ENCODE results near the gene TAGAP.

TAGAP gene

GRCh38 chr6:159071843-159072769 is 27.3 kb upstream of the TAGAP start:
- TF ChIP-seq CTCF (IDR thresholded peaks at IDR 0.05; ENCODE audit: insufficient read depth, low read length, missing control alignments) = no peak
- H3K4me3 ChIP-seq (ENCODE audit: low read depth, low read length) = no peak overlapping the region
- DNase-seq (ENCODE audit: low read depth, low spot score) = no peak
- ChIA-PET POLR2A (no interaction called here), CTCF (interaction anchor here (0.8 to 2.4 kb wide), 3 partner anchors 30 to 32 kb away, joined by 3 to 7 read pairs (median 5); no protein-coding TSS in a partner anchor)

- H3K4me3 ChIP-seq (ENCODE audit: low read depth, low read length) = no peak overlapping the region
- no peak for DNase-seq (ENCODE audit: low read depth, low spot score)
- no peak for TF ChIP-seq CTCF (IDR thresholded peaks at IDR 0.05; ENCODE audit: insufficient read depth, low read length, missing control alignments)
- CTCF ChIA-PET = interaction anchor here (1.2 kb wide), 1 partner anchor 34 kb away, joined by 3 read pairs; no protein-coding TSS in a partner anchor
- POLR2A ChIA-PET = no interaction called here
Measured at GRCh38 chr6:159068904-159069578, 24.2 kb upstream of the TAGAP start.

GRCh38 chr6:159067334-159067733 is 22.5 kb upstream of the TAGAP start:
- DNase-seq (ENCODE audit: low read depth, low spot score) = no peak
- ChIA-PET CTCF (no interaction called here), POLR2A (no interaction called here)
- TF ChIP-seq CTCF (IDR thresholded peaks at IDR 0.05; ENCODE audit: insufficient read depth, low read length, missing control alignments) = no peak
- H3K4me3 ChIP-seq (ENCODE audit: low read depth, low read length) = no peak overlapping the region

DNA sequence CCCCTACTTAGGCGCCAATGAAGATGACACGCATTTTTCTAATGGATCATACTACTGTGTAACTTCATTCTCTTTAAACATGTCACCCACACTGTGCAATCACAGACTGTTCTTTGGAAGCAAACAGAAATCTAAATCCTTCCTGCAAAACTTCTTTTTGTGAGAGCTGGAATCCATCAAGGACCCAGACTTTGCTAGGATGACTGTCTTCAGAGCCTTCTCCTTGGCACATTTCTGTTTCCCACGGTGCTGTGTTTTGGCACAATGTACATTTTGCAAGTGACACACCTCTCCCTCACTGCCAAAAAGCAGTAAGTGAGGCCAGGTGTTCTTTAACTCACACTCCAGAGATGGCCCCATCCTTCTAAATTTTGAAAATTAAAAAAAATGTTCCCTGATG is 21.7 kb upstream of the TAGAP start:
- H3K4me3 ChIP-seq (ENCODE audit: low read depth, low read length) = no peak overlapping the region
- ChIA-PET POLR2A (no interaction called here), CTCF (interaction anchor here (1.6 kb wide), 1 partner anchor 38 kb away, joined by 7 read pairs; no protein-coding TSS in a partner anchor)
- no peak for DNase-seq (ENCODE audit: low read depth, low spot score)
- TF ChIP-seq CTCF (IDR thresholded peaks at IDR 0.05; ENCODE audit: insufficient read depth, low read length, missing control alignments) = no peak

GRCh38 chr6:159065759-159066329 is 21.1 kb upstream of the TAGAP start:
- CTCF ChIA-PET = interaction anchor here (1.6 kb wide), 1 partner anchor 39 kb away, joined by 7 read pairs; no protein-coding TSS in a partner anchor
- no peak for TF ChIP-seq CTCF (IDR thresholded peaks at IDR 0.05; ENCODE audit: insufficient read depth, low read length, missing control alignments)
- POLR2A ChIA-PET = no interaction called here
- DNase-seq (ENCODE audit: low read depth, low spot score) = no peak
- no peak overlapping the region for H3K4me3 ChIP-seq (ENCODE audit: low read depth, low read length)

- POLR2A ChIA-PET = no interaction called here
Measured at GRCh38 chr6:159065091-159065490, 20.3 kb upstream of the TAGAP start.

More at GRCh38 chr6:159065091-159065490, 20.3 kb upstream of the TAGAP start:
- no peak overlapping the region for H3K4me3 ChIP-seq (ENCODE audit: low read depth, low read length)
- no peak for TF ChIP-seq CTCF (IDR thresholded peaks at IDR 0.05; ENCODE audit: insufficient read depth, low read length, missing control alignments)
- CTCF ChIA-PET = interaction anchor here (0.7 to 1.6 kb wide), 3 partner anchors 12 to 40 kb away, joined by 3 to 7 read pairs (median 4); no protein-coding TSS in a partner anchor
- DNase-seq (ENCODE audit: low read depth, low spot score) = no peak

Measured in AG04449 (cell line).